Brain microvascular endothelial cell (primary cell): ENCODE data around the gene DRC3.

ENCODE experiments used
- DNase-seq: peaks from one replicate; pipeline ENCODE4 v3.0.0-alpha.2; 2020
- H3K27ac ChIP-seq: fragments of 250-450 bp; sonication (Bioruptor Pico); 2 replicates; pipeline ENCODE4 v1.5.1; 2020; ENCODE audit warnings: mild to moderate bottlenecking, moderate library complexity
- H3K27me3 ChIP-seq: fragments of 250-450 bp; sonication (Bioruptor Pico); replicated peaks from 2 replicates; pipeline ENCODE4 v1.5.1; 2020; ENCODE audit warnings: mild to moderate bottlenecking
- H3K36me3 ChIP-seq: fragments of 250-450 bp; sonication (Bioruptor Pico); replicated peaks from 2 replicates; pipeline ENCODE4 v1.5.1; 2020; ENCODE audit warnings: mild to moderate bottlenecking
- H3K4me3 ChIP-seq: 2 replicates; pipeline ENCODE4 v1.5.1; 2011; ENCODE audit warnings: low read depth, mild to moderate bottlenecking, control low read depth, low read length, moderate library complexity
- CTCF ChIP-seq: IDR thresholded peaks from 2 replicates; pipeline ENCODE4 v1.5.1; 2011; ENCODE audit warnings: low read depth, mild to moderate bottlenecking, moderate library complexity, low read length, control low read depth, inconsistent platforms; ENCODE audit errors: missing control alignments
- in situ Hi-C: cut with HindIII; loops from 2 replicates; pipeline ENCODE4 v1.10.0; 2017; ENCODE audit warnings: low sequenced_read_pairs, low pct_ligation_motif_present

The DRC3 gene

GRCh38 chr17:17965152-17965721 is 7.4 kb upstream of the DRC3 start:
- H3K27me3 ChIP-seq = no peaks in the 10 kb centered on the region
- H3K36me3 ChIP-seq = no peaks in the 10 kb centered on the region
- DNase-seq = no peak
- no peak overlapping the region for H3K27ac ChIP-seq
- H3K4me3 ChIP-seq = no peak overlapping the region
- in situ Hi-C loops = no loop called here
- no peak for TF ChIP-seq CTCF

GRCh38 chr17:17966399-17966798 is 6.3 kb upstream of the DRC3 start:
- Histone ChIP-seq H3K27ac (no peak overlapping the region), H3K27me3 (no peaks in the 10 kb centered on the region), H3K4me3 (no peak overlapping the region), H3K36me3 (no peaks in the 10 kb centered on the region)
- in situ Hi-C loops = no loop called here
- TF ChIP-seq CTCF = no peak
- DNase-seq = no peak

GRCh38 chr17:17970699-17971430 is 1.8 kb upstream of the DRC3 start:
- DNase-seq = no peak
- no peak for TF ChIP-seq CTCF
- in situ Hi-C loops = no loop called here
- H3K4me3 ChIP-seq = peak overlapping the region; percentile 75
- H3K27ac ChIP-seq = no peak overlapping the region
- H3K36me3 ChIP-seq = no peaks in the 10 kb centered on the region
- H3K27me3 ChIP-seq = no peaks in the 10 kb centered on the region

- peak overlapping the region; percentile 64 for H3K27ac ChIP-seq
- H3K27me3 ChIP-seq = no peaks in the 10 kb centered on the region
- H3K4me3 ChIP-seq = peak overlapping the region; percentile 75
- in situ Hi-C loops = no loop called here
- H3K36me3 ChIP-seq = no peaks in the 10 kb centered on the region
- no peak for DNase-seq
- TF ChIP-seq CTCF = no peak
Observed at GRCh38 chr17:17971431-17972125, 1.1 kb upstream of the DRC3 start.

- Histone ChIP-seq H3K4me3 (peak overlapping the region; percentile 76), H3K36me3 (no peaks in the 10 kb centered on the region), H3K27me3 (no peaks in the 10 kb centered on the region), H3K27ac (peak overlapping the region; percentile 65)
- TF ChIP-seq CTCF = no peak
- no peak for DNase-seq
- in situ Hi-C loops = no loop called here
Observed at GRCh38 chr17:17972952-17973254, 241 bp downstream of the DRC3 start.
